CD14-positive monocyte (primary cell): ENCODE results near the gene KRT75. TPM values are rescaled to one million over a fixed set of nuclear protein-coding genes. Genes with fewer than 3 reads are reported as not detected.

ENCODE experiments used
- DNase-seq, 3 donors: peaks; one replicate each; pipeline ENCODE4 v3.0.0-alpha.2; 2011 to 2022
- H2AFZ ChIP-seq: 2 replicates; pipeline ENCODE4 v1.6.0; 2012; ENCODE audit warnings: mild to moderate bottlenecking, low read depth, low read length, inconsistent platforms; ENCODE audit not compliant: insufficient read depth, poor library complexity, severe bottlenecking
- H3K27ac ChIP-seq, 2 donors: 1 replicate in 1 of 2; 2 replicates in 1 of 2; pipeline ENCODE4 v1.5.1; 2012 to 2013; ENCODE audit warnings: low read length in 2 of 2, control low read depth in 1 of 2, inconsistent platforms in 1 of 2, low read depth in 1 of 2, mild to moderate bottlenecking in 1 of 2
- H3K27me3 ChIP-seq, 2 donors: one replicate each; pipeline versions ENCODE4 v1.6.0 to v1.6.1; 2011 to 2013; ENCODE audit warnings: low read length in 2 of 2; ENCODE audit not compliant: control insufficient read depth in 2 of 2, insufficient read depth in 2 of 2
- H3K36me3 ChIP-seq, 2 donors: replicated peaks in 1 of 2; 1 replicate in 1 of 2; 2 replicates in 1 of 2; pipeline versions ENCODE4 v1.5.1 to v1.6.1; 2012 to 2013; ENCODE audit warnings: low read length in 2 of 2, control low read depth in 1 of 2, inconsistent platforms in 1 of 2, mild to moderate bottlenecking in 1 of 2; ENCODE audit not compliant: insufficient read depth in 2 of 2, control insufficient read depth in 1 of 2
- H3K4me1 ChIP-seq, 2 donors: 1 replicate in 1 of 2; 2 replicates in 1 of 2; pipeline versions ENCODE4 v1.5.1 to v1.6.1; 2012 to 2013; ENCODE audit warnings: low read length in 2 of 2, control low read depth in 1 of 2, inconsistent platforms in 1 of 2, mild to moderate bottlenecking in 1 of 2, moderate library complexity in 1 of 2; ENCODE audit not compliant: insufficient read depth in 2 of 2, control insufficient read depth in 1 of 2
- H3K4me2 ChIP-seq: replicated peaks from 2 replicates; pipeline ENCODE3; 2012; ENCODE audit warnings: low read length, moderate library complexity, mild to moderate bottlenecking; ENCODE audit not compliant: poor library complexity, severe bottlenecking; ENCODE audit errors: extremely low read depth
- H3K4me3 ChIP-seq, 3 experiments: fragments of 200-600 bp in 1 of 3; sonication (generic) in 1 of 3; replicated peaks in 1 of 3; 1 replicate in 2 of 3; 2 replicates in 1 of 3; pipeline ENCODE4 v1.5.1; 2011 to 2013; ENCODE audit warnings: low read length in 3 of 3, mild to moderate bottlenecking in 3 of 3, control low read depth in 2 of 3, low read depth in 2 of 3, inconsistent platforms in 1 of 3, moderate library complexity in 1 of 3
- H3K79me2 ChIP-seq: 2 replicates; pipeline ENCODE4 v1.6.0; 2012; ENCODE audit warnings: mild to moderate bottlenecking, control low read depth, inconsistent platforms, low read length, moderate library complexity; ENCODE audit not compliant: insufficient read depth
- H3K9ac ChIP-seq: 2 replicates; pipeline ENCODE4 v1.6.0; 2017; ENCODE audit warnings: low read length, mild to moderate bottlenecking; ENCODE audit not compliant: insufficient read depth, poor library complexity, severe bottlenecking
- H3K9me3 ChIP-seq, 2 donors: replicated peaks in 1 of 2; 1 replicate in 1 of 2; 2 replicates in 1 of 2; pipeline versions ENCODE4 v1.5.1 to v1.6.1; 2012 to 2013; ENCODE audit warnings: low read length in 2 of 2, control low read depth in 1 of 2; ENCODE audit not compliant: control insufficient read depth in 1 of 2, insufficient read depth in 1 of 2
- H4K20me1 ChIP-seq: 2 replicates; pipeline ENCODE4 v1.6.0; 2012; ENCODE audit warnings: mild to moderate bottlenecking, low read length, control low read depth, moderate library complexity; ENCODE audit not compliant: insufficient read depth
- H3K27ac Mint-ChIP-seq, 7 donors: one replicate each; pipeline ENCODE4 v1.8.0; 2020; ENCODE audit warnings: mild to moderate bottlenecking in 7 of 7, mixed read lengths in 7 of 7, moderate library complexity in 6 of 7, inconsistent platforms in 2 of 7
- H3K27me3 Mint-ChIP-seq, 3 donors: one replicate each; pipeline ENCODE4 v1.8.0; 2021 to 2022; ENCODE audit warnings: low read depth in 3 of 3, mild to moderate bottlenecking in 3 of 3, mixed read lengths in 3 of 3, moderate library complexity in 3 of 3, inconsistent platforms in 1 of 3
- H3K36me3 Mint-ChIP-seq, 2 donors: one replicate each; pipeline ENCODE4 v1.8.0; 2020; ENCODE audit warnings: mixed read lengths in 2 of 2, inconsistent platforms in 1 of 2, mild to moderate bottlenecking in 1 of 2
- H3K4me1 Mint-ChIP-seq: one replicate; pipeline ENCODE4 v1.8.0; 2020; ENCODE audit warnings: mild to moderate bottlenecking, mixed read lengths
- H3K4me3 Mint-ChIP-seq, 2 donors: one replicate each; pipeline ENCODE4 v1.8.0; 2020; ENCODE audit warnings: mild to moderate bottlenecking in 2 of 2, mixed read lengths in 2 of 2, moderate library complexity in 1 of 2
- H3K9me3 Mint-ChIP-seq, 7 donors: one replicate each; pipeline ENCODE4 v1.8.0; 2020 to 2022; ENCODE audit warnings: mixed read lengths in 7 of 7, mild to moderate bottlenecking in 6 of 7, moderate library complexity in 6 of 7, inconsistent platforms in 2 of 7
- CTCF ChIP-seq: fragments of 200-600 bp; IDR thresholded peaks from one replicate; pipeline ENCODE4 v1.8.0; 2022; ENCODE audit warnings: antibody characterized with exemption, mild to moderate bottlenecking
- WGBS: methylation state at CpG from one replicate; pipeline ENCODE4 v1.1.5; 2013; ENCODE audit warnings: missing lambda C conversion rate; ENCODE audit not compliant: insufficient coverage; 5-methylcytosine and 5-hydroxymethylcytosine counted together
- intact Hi-C, 2 donors: fragments of 100-400 bp; cut with micrococcal nuclease; formaldehyde crosslinking; loops; one replicate each; pipeline versions ENCODE4 v1.15.0 to v1.15.1; 2023
- polyA plus RNA-seq, 3 donors: library from polyadenylated mRNA; depleted of rRNA in 1 of 3; unstranded in 2 of 3; stranded (reverse) in 1 of 3; fragments of 300-500 nt in 2 of 3; fragments of >200 nt in 1 of 3; fragmentation: Illumina TruSeq in 2 of 3; gene quantifications; 1 replicate in 2 of 3; 2 replicates in 1 of 3; pipeline ENCODE4 v1.2.3, GENCODE V29; 2012 to 2021

The KRT75 gene
- polyA plus RNA-seq, 3 donors, result not detected

GRCh38 chr12:52454411-52455201 is 20.4 kb upstream of the KRT75 start:
- Mint-ChIP-seq H3K4me3 (no peak overlapping the region), H3K4me1 (no peaks in the 10 kb centered on the region), H3K27me3 (peaks cover 3 to 15% (median 13%) of the 10 kb centered on the region in 3 donors), H3K9me3 (peaks cover 0 to 2% (median 0%) of the 10 kb centered on the region in 7 donors), H3K36me3 (no peaks in the 10 kb centered on the region), H3K27ac (no peak overlapping the region)
- TF ChIP-seq CTCF, result no peak
- Histone ChIP-seq H4K20me1 (no peaks in the 10 kb centered on the region), H3K36me3 (no peaks in the 10 kb centered on the region), H3K4me1 (no peaks in the 10 kb centered on the region), H2AFZ (no peak overlapping the region), H3K27me3 (no peaks in the 10 kb centered on the region), H3K27ac (no peak overlapping the region), H3K9ac (no peak overlapping the region), H3K4me3 (no peak overlapping the region), H3K79me2 (no peaks in the 10 kb centered on the region), H3K9me3 (no peaks in the 10 kb centered on the region), H3K4me2 (no peak overlapping the region)
- no peak for DNase-seq
- no CpG with 5 or more reads among the region's 3 CpGs for WGBS
- intact Hi-C loops, result no loop called here

GRCh38 chr12:52452101-52452500 is 17.9 kb upstream of the KRT75 start, which contains the start of gene KRT6B:
TSS of gene KRT6B (minus strand) at chr12:52452146. CDS start at chr12:52452078, 68 bp downstream.
- Mint-ChIP-seq H3K4me3 (no peak within 1 kb of the TSS), H3K27me3 (peaks cover 3 to 14% (median 11%) of the 10 kb centered on the region in 3 donors), H3K27ac (no peak within 1 kb of the TSS), H3K36me3 (no peaks in the 10 kb centered on the region), H3K4me1 (no peaks in the 10 kb centered on the region), H3K9me3 (peaks cover 0 to 5% (median 0%) of the 10 kb centered on the region in 7 donors)
- TF ChIP-seq CTCF, result no peak
- intact Hi-C loops, result no loop called here
- Histone ChIP-seq H3K27ac (no peak within 1 kb of the TSS), H3K4me3 (no peak within 1 kb of the TSS), H3K27me3 (no peaks in the 10 kb centered on the region), H3K9ac (no peak within 1 kb of the TSS), H3K4me1 (no peaks in the 10 kb centered on the region), H3K4me2 (no peak within 1 kb of the TSS), H2AFZ (no peak within 1 kb of the TSS), H3K79me2 (no peaks in the 10 kb centered on the region), H3K9me3 (no peaks in the 10 kb centered on the region), H4K20me1 (no peaks in the 10 kb centered on the region), H3K36me3 (no peaks in the 10 kb centered on the region)
- 80% methylated on average over 1 of the region's 6 CpGs for WGBS
- no peak for DNase-seq
